GM19455 (cell line): ENCODE measurements around the gene FAM174C.

Source experiments
- ATAC-seq: cut with Tn5 transposase; IDR thresholded peaks from one replicate; pipeline ENCODE4 v1.9.1; 2021; ENCODE audit not compliant: unreplicated experiment

The FAM174C gene

DNA sequence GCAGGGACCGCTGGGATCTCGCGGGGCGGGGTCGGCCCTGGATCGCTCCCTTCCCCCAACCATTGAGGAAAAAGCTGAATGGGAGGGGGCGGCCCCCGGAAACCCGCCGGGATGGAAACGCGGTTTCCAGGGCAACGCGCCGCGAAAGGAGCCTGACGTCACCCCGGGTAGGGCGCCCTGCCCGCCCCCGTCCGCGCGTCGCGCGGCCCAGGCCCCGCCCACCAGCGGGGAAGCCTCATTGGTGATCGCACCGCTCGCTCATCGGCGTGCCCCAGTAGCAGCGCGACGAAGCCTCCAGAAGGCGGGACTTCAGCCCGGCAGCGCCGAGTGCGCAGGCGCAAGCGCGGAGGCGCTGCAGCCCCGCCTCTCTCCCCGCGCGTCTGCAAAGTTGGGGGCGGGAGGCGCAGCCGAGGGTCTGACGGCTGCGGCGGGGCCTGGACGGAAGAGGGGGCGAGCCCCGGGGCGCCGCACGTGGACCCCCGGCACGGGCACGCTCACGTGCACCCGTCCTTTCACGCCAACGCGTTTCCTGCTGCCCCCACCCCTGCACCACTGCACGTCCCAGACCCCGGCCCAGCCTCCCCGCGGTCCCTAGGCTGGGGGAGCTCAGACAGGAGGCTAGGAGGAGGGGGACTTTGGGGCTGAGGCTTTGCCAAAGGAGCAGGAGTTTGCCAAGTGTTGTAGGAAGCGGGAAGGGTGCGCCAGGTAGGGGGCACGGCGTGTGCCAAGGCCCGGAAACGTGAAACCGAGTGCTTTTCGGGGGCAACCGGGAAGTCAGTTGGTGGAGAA lies 14.4 kb upstream of the FAM174C start:
- peak; percentile 50 for ATAC-seq

DNA sequence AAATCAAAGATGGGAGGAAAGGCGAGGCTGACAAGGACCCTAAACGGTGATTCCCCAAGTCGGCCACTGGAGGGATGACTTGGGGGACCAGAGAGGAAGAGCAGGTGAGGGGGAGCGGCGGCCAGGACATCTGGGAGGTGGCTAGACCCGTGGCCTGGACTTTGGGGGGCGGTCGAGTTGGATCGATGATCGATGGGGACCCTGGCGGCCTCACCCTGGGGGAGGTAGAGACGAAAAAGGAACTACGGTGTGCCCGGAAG lies 13.9 kb upstream of the FAM174C start:
- ATAC-seq = no peak

DNA sequence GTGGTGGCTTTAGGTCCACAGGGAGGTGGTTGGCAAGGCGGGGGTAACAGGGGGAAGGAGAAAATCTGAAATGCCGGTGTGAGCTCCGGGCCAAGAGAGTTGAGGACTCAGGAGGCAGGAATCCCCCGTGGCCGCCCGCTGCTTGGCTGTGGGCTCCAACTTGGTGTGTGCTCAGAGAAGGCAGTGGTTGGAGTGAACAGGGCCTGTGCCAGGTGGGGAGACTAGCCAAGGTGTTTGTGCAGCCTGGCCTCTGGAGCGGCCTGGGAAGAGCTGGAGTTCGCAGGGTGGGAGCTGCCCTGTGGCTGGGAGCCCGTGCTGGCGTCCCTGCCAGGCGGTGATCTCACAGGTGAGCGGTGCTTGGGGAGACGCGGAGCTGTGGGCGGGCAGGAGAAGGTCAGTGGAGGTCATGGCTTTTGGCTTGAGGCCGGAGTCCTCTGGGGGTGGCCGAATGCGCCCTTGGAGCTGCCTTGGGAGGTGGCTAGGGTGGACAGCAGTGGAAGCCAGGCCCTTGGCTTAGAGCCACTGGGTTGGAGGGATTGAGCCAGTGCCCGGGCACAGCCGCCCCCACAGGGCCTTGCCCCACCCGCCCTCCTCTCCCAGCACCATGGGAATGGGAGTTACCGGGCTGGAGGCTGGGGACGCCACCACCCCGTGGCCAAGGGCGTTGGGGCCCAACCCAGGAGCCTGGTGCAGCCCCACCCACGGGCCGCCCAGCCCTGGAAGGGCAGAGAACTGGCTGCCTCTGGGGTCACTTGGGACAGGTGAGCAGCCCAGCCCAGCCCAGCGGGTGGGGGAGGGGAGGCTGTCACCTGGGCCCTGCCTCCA lies 13.3 kb upstream of the FAM174C start:
- ATAC-seq = no peak

DNA sequence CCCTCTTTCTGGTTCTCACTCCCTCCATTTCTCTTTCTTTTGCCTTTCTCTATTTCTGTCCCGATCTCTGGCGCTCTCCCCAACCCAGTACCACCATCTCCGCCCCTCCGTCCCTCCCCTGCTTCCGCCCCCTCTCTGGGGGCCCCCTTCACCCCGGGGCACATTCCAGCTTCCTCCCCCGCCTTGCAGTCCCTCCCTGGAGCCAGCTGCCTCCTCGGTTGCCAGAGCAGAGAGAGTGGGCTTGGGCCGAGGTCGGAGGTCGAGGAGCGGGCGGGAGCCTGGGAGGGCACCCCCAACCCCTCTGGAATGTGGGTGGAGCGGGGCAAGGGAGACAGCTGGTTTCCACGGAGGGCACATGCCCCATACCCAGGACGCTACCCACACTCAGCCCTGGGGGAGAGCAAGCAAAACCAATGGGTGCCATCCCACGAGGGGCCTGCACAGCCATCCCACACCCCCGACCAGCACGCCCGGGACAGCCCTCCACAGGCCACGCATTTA lies 12.7 kb upstream of the FAM174C start:
- no peak for ATAC-seq

DNA sequence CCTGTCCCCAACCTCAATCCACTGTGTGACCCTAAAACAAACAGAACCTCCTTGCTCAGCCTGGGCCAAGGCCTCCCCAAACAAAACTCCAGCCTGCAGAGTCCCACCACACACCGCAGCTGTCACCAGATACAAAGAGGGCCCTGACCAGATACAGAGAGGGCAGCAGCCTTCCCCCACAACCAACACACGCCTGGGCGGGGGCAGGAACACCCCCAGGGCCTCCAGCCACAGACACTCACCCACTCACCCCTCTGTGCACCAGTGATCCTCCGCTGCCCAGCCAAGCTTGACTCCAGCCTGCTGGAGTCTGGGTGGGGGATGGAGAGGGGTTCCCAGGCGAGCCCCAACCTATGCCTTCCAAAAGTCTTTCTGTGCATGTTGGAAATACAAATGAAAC lies 12.1 kb upstream of the FAM174C start:
- no peak for ATAC-seq

- no peak for ATAC-seq
These were observed 10.3 kb upstream of the FAM174C start for GRCh38 chr19:1264801-1265614.

DNA sequence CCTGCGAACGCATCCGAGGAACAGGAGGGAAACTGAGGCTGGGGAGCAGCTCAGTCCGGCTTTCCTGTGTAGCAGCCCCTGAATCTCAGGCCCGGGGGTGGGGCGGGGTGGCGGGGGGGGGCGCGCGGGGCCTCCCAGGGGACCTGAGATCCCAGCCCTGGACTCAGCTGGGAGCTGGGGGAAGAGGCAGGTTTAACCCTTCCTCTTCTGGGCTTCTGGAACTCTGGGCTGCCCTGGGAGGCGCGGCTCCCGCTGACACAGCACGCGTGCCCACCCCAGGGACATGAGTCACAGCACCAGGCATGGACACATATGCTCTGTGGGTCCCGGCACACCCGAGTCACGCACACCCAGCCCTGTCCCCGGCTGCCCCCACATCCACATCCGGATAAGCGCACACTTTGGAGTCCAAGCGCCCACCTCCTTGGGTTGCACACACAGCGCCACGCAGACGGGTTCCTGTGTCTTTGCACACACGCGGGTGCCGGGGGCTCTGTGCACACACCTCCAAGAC lies 9.7 kb upstream of the FAM174C start:
- no peak for ATAC-seq

DNA sequence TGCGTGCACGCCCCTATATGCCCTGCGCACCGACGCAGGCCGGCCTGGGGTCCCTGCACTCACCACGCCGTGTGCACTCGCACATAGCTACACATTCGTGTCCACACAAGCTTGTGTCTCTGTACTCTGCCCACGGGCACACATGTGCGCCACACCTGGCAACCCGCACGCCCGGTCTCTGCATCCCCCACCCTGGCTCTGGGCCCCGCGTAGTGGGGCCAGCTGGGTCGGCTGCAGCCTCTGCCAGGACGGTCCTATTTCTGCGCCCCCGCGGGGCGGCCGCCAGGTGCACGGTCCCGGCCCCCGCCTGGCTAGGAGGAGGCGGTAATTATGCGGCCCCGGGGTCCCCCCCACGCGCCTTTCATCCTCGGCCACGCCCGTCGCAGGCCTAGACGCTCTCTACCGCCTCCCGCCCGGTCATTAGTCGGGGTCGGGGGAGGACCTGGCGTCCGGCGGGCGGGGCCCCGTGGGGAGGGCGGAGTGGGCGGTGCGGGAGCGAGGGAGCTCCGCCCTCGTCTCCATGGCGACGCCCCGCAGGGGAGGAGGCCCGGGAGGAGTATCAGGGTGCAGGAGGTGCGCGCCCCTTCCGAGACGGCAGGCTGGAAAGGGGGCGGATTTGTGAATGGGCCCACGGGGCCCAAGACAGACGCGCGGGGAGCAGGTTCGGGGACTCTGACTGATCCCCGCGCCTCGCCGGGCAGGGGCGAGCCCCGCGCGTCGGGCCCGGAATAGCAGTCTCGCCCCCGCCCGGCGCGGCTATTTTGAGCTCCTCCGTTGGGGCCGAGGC lies 9.0 kb upstream of the FAM174C start:
- peak; percentile 31 for ATAC-seq

GRCh38 chr19:1266916-1267476 lies 8.3 kb upstream of the FAM174C start:
- peak; percentile 23 for ATAC-seq

- no peak for ATAC-seq
These were observed 7.7 kb upstream of the FAM174C start for GRCh38 chr19:1267477-1268225.

- ATAC-seq = no peak
These were observed 6.9 kb upstream of the FAM174C start for GRCh38 chr19:1268226-1269064.

- peak; percentile 48 for ATAC-seq
These were observed 6.3 kb upstream of the FAM174C start, which contains the start of gene CIRBP for GRCh38 chr19:1269065-1269477. Gene CIRBP, plus strand, starts transcription at chr19:1269332. Its CDS starts 1,602 bp downstream, at chr19:1270934.

GRCh38 chr19:1269478-1270212 lies 5.7 kb upstream of the FAM174C start:
- ATAC-seq = peak; percentile 18

DNA sequence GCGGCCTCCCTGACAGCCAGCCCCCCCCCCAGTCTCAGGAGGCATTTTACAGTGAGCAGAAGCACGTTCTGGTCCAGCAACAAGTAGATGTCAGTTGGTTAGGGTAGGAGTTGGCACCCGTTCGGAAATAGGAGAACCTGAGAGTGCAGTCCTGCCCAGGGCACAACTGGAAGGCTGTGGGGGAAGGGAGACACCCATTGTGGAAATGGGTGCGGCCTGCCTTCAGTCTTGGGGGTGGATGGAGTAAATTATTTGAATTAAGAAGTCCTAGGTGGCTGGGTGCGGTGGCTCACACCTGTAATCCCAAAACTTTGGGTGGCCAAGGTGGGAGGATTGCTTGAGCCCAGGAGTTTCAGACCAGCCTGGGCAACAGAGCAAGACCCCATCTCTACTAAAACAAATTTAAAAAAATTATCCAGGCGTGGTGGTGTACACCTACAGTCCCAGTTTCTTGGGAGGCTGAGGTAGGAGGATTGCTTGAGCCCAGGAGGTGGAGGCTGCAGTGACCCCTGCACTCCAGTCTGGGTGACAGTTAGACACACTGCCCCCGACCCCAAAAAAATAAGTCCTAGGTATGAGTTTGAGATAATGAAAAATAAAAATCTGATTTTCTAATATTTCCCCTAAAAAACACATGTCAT lies 5.0 kb upstream of the FAM174C start:
- no peak for ATAC-seq

DNA sequence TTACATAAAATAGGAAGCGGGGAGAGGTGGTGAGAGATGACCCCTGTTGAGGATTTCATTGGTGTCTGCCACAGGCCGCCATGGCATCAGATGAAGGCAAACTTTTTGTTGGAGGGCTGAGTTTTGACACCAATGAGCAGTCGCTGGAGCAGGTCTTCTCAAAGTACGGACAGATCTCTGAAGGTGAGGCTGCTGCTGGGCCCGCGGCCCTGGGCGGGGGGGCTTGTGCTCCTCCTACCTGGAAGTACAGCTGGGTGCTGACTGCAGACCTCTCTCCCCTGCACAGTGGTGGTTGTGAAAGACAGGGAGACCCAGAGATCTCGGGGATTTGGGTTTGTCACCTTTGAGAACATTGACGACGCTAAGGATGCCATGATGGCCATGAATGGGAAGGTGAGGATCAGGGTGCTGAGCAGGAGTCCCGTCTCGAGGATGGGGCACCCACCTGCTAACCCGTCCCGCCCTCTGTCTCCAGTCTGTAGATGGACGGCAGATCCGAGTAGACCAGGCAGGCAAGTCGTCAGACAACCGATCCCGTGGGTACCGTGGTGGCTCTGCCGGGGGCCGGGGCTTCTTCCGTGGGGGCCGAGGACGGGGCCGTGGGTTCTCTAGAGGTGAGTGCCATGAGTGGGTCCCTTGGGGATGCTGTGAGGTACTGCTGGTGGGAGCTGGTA lies 4.3 kb upstream of the FAM174C start:
- ATAC-seq = no peak

- no peak for ATAC-seq
These were observed 3.6 kb upstream of the FAM174C start for GRCh38 chr19:1271528-1272422.
